Brain pericyte (primary cell): ENCODE measurements around the gene CACNA1G.

Experiments used
- DNase-seq: peaks from one replicate; pipeline ENCODE4 v3.0.0-alpha.2; 2012; ENCODE audit warnings: low read depth, low spot score

CACNA1G gene

DNA sequence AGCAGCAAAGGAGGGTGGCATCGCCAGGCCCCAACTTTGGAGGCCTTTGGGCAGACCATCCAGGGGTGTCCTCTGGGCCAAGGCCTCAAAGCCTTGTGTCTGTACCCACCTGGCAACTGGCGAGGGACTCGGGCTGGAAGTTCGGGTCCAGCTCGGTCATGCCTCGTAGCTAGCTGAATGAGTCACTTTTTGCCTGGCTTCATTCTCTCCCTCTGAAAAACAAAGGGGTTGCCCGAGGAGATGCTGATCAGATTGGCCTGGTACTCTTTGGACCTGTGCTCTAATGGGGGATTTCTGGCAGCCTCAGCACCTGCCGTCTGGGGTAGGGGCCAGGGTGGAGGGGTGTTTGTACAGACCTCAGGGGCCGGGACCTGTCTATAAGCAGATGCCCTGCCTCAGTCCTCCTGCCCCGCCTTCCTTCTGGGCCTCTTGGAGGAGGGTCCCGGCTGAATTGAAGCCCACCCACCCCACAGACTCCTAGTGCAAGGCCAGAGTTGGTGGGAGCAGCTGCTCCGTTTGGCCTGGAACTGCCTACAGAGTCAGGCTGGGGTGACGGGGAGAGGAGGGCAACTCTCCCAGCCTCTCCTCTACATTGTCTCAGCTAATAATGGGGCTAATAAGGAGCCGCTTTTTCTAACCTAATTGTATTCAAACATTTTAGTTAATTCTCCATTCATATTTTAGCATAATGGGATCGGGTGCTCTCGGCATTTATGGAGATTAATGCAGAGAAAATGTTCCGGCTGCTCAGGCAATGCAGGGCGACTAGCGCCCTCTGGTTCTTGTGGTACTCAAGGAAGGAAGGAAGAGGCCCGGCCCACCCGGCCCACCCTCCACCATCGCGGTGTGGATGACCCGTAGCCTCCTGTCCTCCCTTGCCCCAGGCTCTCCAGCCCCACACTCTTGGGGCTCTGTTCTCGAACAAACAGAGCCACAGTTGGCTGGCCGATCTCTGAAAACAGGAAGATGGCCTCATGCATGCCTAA lies 52.8 kb downstream of the CACNA1G start:
- DNase-seq, result no peak

- no peak for DNase-seq
Measured at GRCh38 chr17:50614471-50615051, 54.0 kb downstream of the CACNA1G start.

GRCh38 chr17:50615828-50616227 lies 55.3 kb downstream of the CACNA1G start:
- DNase-seq, result no peak

DNA sequence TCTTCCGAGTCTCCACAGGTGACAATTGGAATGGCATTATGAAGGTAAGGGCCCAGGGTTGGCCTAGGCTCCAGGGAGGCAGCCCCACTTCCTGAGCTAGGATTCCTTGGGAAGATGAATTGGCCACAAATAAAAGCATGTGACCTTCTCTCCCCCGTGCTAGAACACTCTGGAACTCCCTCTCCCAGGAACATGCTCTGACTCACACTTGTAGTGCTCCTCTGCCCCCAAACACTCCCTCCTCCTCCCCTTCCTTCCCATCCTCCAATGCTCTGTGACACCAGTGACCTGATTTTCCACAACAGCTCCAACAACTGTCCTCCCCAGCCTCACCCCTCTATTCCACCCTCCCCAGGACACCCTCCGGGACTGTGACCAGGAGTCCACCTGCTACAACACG lies 57.8 kb downstream of the CACNA1G start:
- no peak for DNase-seq

- DNase-seq, result no peak
Measured at GRCh38 chr17:50618941-50619340, 58.4 kb downstream of the CACNA1G start.

DNA sequence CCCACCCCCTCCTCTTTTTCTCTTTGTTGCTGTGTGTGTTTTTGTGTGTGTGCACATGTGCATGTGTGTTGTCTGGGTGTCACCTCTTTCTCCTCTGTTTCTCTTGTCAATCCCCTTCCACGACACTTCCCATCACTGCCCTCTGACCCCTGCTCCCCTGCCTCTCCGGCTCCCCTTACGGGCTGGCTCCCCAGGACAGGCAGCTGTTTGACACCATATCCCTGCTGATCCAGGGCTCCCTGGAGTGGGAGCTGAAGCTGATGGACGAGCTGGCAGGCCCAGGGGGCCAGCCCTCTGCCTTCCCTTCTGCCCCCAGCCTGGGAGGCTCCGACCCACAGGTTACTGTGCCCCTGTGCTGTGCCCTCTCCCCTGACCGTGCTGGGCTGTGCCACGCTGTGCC lies 59.0 kb downstream of the CACNA1G start:
- no peak for DNase-seq

DNA sequence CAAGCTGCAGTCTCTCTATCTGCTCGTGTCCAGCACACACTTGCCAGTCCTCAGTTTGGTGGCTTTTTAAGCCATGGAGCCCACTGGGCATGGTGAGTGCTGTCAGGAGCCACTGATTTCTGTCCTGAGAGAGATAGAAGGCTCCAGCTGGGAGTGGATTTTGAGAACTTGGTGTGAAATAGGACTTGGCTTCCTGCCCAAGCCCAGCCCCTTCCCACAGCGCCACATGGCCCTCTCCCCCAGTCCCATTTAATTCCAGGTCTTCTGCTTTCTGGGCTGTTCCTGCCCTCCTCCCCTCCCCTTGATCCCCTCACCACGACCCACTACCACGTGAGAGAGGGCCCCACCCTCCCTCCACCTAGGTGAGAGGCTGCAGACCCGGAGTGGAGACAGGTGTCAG lies 59.7 kb downstream of the CACNA1G start:
- no peak for DNase-seq

- DNase-seq, result no peak
Measured at GRCh38 chr17:50620858-50621257, 60.3 kb downstream of the CACNA1G start.

- no peak for DNase-seq
Measured at GRCh38 chr17:50621574-50622031, 61.1 kb downstream of the CACNA1G start.

- DNase-seq, result no peak
Measured at GRCh38 chr17:50624321-50624934, 63.9 kb downstream of the CACNA1G start.

DNA sequence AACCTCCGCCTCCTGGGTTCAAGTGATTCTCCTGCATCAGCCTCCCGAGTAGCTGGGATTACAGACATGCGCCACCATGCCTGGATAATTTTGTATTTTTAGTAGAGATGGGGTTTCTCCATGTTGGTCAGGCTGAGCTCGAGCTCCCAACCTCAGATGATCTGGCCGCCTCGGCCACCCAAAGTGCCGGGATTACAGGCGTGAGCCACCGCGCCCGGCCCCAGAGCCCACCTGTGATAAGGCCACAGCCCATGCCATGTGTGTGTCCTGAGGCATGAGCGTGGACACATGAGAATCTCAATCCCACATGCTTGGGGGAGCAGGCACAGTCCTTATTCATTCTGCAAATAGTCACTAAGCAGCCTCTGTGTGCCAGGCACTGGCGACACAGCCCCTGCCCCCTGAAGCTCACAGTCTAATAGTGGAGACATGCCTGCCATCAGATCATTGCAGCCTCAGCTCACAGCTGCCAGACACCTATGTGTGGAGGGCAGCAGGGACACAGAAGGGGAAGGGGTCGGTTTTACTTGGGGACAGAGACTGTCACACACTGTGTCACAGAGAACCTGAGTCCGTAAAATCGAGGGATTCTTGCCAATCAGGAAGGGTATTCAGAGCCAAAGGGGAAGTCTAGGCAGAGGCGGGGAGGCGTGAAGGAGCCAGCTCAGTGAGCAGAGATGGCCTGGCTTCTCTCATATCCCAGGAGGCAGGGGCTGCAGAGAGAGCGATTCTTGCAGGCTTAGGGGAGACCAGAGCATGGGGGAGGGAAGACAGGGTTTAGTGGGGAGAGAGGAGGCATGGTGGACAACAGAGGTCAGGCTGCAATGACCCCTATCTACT lies 64.7 kb downstream of the CACNA1G start:
- no peak for DNase-seq

DNA sequence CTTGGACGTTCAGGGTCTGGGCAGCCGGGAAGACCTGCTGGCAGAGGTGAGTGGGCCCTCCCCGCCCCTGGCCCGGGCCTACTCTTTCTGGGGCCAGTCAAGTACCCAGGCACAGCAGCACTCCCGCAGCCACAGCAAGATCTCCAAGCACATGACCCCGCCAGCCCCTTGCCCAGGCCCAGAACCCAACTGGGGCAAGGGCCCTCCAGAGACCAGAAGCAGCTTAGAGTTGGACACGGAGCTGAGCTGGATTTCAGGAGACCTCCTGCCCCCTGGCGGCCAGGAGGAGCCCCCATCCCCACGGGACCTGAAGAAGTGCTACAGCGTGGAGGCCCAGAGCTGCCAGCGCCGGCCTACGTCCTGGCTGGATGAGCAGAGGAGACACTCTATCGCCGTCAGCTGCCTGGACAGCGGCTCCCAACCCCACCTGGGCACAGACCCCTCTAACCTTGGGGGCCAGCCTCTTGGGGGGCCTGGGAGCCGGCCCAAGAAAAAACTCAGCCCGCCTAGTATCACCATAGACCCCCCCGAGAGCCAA lies 65.6 kb downstream of the CACNA1G start:
- DNase-seq, result no peak

DNA sequence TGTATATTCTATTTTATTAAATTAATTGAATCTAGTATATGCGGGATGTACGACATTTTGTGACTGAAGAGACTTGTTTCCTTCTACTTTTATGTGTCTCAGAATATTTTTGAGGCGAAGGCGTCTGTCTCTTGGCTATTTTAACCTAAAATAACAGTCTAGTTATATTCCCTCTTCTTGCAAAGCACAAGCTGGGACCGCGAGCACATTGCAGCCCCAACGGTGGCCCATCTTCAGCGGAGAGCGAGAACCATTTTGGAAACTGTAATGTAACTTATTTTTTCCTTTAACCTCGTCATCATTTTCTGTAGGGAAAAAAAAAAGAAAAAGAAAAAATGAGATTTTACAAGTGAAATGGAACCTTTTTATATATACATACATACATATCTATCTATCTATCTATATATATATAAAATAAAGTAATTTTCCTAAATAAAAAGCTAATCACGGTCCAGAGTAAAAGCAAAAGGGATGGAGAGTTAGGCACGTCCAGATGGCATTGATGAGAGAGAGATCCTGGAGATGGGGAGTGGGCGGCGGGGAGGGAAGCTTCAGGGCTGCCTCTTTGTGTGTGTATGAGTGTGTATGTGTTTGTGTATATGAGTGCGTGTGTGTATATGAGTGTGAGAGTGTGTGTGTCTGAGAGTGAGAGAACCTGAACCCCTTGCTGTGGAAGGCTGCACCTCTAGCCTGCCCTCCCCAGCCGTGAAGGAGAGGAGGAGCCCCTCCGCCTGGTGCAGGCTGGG lies 66.7 kb downstream of the CACNA1G start:
- DNase-seq, result no peak

- no peak for DNase-seq
Measured at GRCh38 chr17:50627782-50628601, 67.5 kb downstream of the CACNA1G start.

- DNase-seq, result no peak
Measured at GRCh38 chr17:50629902-50630301, 69.4 kb downstream of the CACNA1G start.

DNA sequence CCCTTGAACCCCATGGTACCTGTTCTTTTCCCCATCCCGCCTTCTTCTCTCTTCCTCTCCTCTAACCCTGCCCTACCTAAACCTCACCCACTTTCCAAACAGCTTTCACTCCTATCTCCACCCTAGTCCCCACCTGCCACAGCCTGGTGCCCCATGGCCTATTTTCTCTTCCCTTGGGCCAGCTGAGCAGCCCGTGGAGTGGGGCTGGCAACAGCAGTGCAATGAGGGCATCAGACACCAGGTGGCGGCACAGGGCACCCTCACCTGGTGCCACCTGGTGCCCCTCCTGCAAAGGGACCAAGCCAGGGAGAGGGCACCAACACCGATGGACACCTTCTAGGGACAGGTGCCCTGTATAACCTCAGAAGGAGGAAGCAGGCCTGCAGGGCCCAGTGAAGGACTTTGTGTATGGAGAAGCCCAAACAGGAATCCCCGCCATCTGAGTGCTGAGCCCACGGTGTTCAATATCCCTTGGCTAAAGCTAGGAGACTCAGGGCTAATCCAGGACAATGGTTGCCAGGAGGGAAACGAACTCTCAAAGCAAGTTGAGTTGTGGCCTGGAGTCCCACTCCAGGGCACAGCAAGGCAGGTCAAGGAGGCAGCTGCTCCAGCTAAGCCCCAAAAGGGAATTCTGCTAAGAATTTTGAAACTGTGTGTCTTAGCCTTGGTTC lies 70.1 kb downstream of the CACNA1G start:
- DNase-seq, result no peak

GRCh38 chr17:50631195-50631907 lies 70.8 kb downstream of the CACNA1G start:
- DNase-seq, result no peak

GRCh38 chr17:50631908-50632571 lies 71.5 kb downstream of the CACNA1G start:
- DNase-seq, result no peak
